Right lobe of liver (tissue), 6 donors: ENCODE data around the gene TBRG4. TPM values are rescaled to one million over a fixed set of nuclear protein-coding genes. Genes with fewer than 3 reads are reported as not detected.

Experiments used
- ATAC-seq, 4 donors: fragments of 200-7000 bp; cut with Tn5 transposase; one replicate each; pipeline ENCODE4 v1.9.1; 2020; ENCODE audit warnings: mild to moderate bottlenecking in 4 of 4, moderate library complexity in 4 of 4
- DNase-seq, 3 donors: peaks; one replicate each; pipeline ENCODE4 v3.0.0-alpha.2; 2020
- H3K27ac ChIP-seq, 3 donors: fragments of 200-600 bp; one replicate each; pipeline ENCODE4 v1.8.0; 2022
- H3K27me3 ChIP-seq, 2 donors: fragments of 200-600 bp; one replicate each; pipeline ENCODE4 v1.8.0; 2022
- H3K36me3 ChIP-seq, 4 donors: fragments of 200-600 bp; sonication (generic) in 1 of 4; one replicate each; pipeline versions ENCODE4 v1.5.1 to v1.8.0; 2017 to 2022; ENCODE audit warnings: control low read depth in 1 of 4
- H3K4me1 ChIP-seq, 4 donors: fragments of 200-600 bp; sonication (generic) in 1 of 4; one replicate each; pipeline versions ENCODE4 v1.5.1 to v1.8.0; 2017 to 2022; ENCODE audit warnings: control low read depth in 1 of 4
- H3K4me3 ChIP-seq, 3 donors: fragments of 200-600 bp; one replicate each; pipeline ENCODE4 v1.8.0; 2022
- H3K9me3 ChIP-seq, 4 donors: fragments of 200-600 bp; sonication (generic) in 1 of 4; one replicate each; pipeline versions ENCODE4 v1.5.1 to v1.8.0; 2017 to 2022; ENCODE audit warnings: control low read depth in 1 of 4
- POLR2A ChIP-seq: fragments of 450-650 bp; IDR thresholded peaks from one replicate; pipeline ENCODE4 v1.6.1; 2017; ENCODE audit warnings: antibody characterized with exemption, mild to moderate bottlenecking
- WGBS: methylation state at CpG from one replicate; pipeline ENCODE4 v1.1.6; 2018; ENCODE audit warnings: low coverage, low lambda C conversion rate; ENCODE audit not compliant: insufficient coverage; ENCODE audit errors: missing lambda C conversion rate; 5-methylcytosine and 5-hydroxymethylcytosine counted together
- intact Hi-C, 2 donors: fragments of 100-400 bp; cut with DNase I; formaldehyde crosslinking; loops; one replicate each; pipeline versions ENCODE4 v1.11.2 to v1.14.1; 2022
- total RNA-seq, 6 experiments: library from RNA; depleted of rRNA in 2 of 6; stranded (reverse); fragments of >200 nt in 2 of 6; fragmentation: NEBNext Ultra II Directional in 3 of 6; extraction: Animal tissue kit (Norgen Biotek cat#: 25700) in 3 of 6; gene quantifications; one replicate each; pipeline versions ENCODE4 v1.1.0 to v1.2.4, GENCODE V29; 2016 to 2023
- TF ChIP-seq, protein P1 (sequence below), 4 donors: fragments of 200-600 bp in 3 of 4; fragments of 450-650 bp in 1 of 4; IDR thresholded peaks; one replicate each; pipeline versions ENCODE4 v1.5.1 to v1.8.0; 2016 to 2022; ENCODE audit warnings: antibody characterized with exemption in 4 of 4, mild to moderate bottlenecking in 2 of 4
- donor health status: DM: no; HTN: yes; CAD: no.
- donor health status: DM: no; HTN: no; CAD: no.
- donor health status: DM: no; HTN: no; CAD: no.
- donor health status: DM: no; HTN: yes; CAD: no.
- donor health status: DM: no; HTN: yes; CAD: no.

Gene TBRG4
- total RNA-seq, 6 experiments from 2014 or later, result 33.0 to 57.1 (median 41.7) TPM

DNA sequence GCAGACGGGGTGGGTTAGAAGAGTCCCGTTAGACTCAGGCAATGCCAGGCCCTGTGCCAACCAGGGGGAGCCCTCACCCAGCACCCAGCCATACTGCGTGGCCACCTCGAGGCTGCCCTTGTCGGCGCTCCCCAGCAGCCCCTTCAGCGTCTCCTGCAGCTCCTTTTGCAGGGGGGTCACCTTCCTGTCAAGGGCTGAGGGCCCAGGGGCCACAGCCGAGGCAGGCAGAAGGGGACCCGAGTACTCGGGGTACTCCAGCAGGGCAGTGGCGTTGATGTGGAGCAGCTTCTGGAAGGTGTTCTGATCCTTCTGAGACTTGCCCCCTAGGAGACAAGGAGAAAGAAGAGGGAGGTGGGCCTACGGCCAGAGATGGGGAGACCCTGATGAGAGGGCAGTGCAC is 9.7 kb downstream of the TBRG4 start:
- no peak for TF ChIP-seq POLR2A
- intact Hi-C loops, result no loop called here
- Histone ChIP-seq H3K27ac (no peak overlapping the region), H3K36me3 (peaks cover 16 to 79% (median 51%) of the 10 kb centered on the region in 4 donors), H3K4me3 (no peak overlapping the region), H3K27me3 (no peaks in the 10 kb centered on the region), H3K4me1 (no peaks in the 10 kb centered on the region), H3K9me3 (no peaks in the 10 kb centered on the region)
- DNase-seq (no peak), ATAC-seq (no peak)
- WGBS, result 80% methylated on average over 1 of the region's 12 CpGs

DNA sequence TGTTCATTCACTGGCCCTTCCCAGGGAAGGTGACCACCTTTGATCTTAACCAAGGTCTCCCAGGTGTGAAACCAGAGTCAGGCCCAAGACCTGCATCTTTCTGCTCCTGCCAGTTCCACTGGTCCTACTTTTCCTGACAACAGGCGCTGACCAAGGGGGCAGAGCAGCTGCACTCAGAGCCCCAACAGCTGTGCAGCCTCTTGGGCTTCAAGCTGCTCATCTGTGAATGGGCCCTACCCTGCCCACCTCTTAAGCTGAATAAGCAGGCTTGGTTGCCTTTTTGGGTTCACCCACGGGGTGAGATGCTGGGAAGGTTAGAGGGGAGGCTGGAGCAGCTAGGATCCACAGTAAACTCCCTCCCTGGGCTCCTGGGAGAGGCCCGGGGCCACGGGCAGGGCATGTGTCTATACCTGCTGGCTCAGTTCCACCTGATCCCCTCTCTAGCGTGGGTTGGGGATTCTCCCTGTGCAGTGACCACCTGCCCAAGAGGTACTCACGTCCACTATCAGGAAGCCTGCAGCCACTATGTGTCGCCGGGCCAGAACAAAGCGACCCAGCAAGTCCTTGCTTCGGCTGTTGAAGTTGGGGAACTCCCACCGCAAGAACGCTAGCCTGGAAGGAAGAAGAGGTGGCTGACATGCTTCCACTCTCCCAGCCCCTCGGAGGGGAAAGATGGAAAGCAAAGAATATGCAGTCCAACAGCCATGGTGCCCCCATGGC is 10.6 kb downstream of the TBRG4 start:
- Histone ChIP-seq H3K9me3 (no peaks in the 10 kb centered on the region), H3K36me3 (peaks cover 16 to 71% (median 47%) of the 10 kb centered on the region in 4 donors), H3K4me1 (no peaks in the 10 kb centered on the region), H3K27me3 (no peaks in the 10 kb centered on the region), H3K4me3 (no peak overlapping the region), H3K27ac (no peak overlapping the region)
- ATAC-seq, result no peak
- DNase-seq, result no peak
- intact Hi-C loops, result no loop called here
- 60% methylated on average over 1 of the region's 13 CpGs for WGBS
- TF ChIP-seq POLR2A, result no peak

DNA sequence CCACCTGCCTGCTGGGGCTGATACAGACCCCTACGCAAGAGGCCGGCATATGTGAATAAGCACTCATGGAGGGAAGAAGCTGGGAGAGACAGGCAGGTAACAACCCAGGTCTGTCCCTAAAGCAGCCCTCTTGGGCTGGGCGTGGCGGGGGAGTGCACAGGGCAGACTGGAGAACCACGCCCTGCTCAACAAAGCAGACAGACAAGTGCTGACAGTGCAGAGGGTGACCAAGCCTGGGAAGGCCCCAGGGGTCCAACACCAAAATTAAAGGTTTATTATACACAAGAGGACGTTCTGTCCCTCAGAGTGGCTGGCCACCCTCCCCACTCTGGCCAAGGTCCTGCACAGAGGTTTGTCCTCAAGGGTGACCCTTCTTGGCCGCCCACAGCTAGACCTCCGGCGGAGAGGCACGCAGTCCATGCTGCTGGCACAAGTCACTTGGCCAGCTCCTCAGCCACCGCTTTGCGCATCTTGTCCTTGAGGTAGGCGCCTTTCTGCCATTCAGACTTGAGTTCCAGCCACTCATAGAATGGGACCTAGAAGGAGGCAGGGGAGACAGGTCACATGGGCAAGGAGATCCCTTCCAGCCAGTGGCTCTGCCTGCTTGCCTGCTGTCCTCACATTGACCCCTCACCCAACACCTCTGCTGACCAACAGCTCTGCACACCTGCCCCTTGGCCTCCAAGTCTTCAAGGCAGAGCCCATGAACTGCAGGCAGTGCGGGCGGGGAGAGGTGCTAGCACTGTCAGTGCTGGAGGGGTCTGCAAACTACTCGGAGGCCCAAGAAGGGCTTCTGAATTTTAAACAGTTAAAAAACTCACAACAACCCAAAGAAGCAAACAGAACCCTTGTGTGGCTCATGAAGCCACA is 11.4 kb downstream of the TBRG4 start:
- peak in 2 of 4 donors; percentile 12 to 16 for ATAC-seq
- TF ChIP-seq, protein P1, sequence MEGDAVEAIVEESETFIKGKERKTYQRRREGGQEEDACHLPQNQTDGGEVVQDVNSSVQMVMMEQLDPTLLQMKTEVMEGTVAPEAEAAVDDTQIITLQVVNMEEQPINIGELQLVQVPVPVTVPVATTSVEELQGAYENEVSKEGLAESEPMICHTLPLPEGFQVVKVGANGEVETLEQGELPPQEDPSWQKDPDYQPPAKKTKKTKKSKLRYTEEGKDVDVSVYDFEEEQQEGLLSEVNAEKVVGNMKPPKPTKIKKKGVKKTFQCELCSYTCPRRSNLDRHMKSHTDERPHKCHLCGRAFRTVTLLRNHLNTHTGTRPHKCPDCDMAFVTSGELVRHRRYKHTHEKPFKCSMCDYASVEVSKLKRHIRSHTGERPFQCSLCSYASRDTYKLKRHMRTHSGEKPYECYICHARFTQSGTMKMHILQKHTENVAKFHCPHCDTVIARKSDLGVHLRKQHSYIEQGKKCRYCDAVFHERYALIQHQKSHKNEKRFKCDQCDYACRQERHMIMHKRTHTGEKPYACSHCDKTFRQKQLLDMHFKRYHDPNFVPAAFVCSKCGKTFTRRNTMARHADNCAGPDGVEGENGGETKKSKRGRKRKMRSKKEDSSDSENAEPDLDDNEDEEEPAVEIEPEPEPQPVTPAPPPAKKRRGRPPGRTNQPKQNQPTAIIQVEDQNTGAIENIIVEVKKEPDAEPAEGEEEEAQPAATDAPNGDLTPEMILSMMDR (IDR thresholded peaks at IDR 0.05), result no peak
- no peak for TF ChIP-seq POLR2A
- Histone ChIP-seq H3K4me1 (no peaks in the 10 kb centered on the region), H3K27me3 (no peaks in the 10 kb centered on the region), H3K27ac (no peak overlapping the region), H3K36me3 (peaks cover 11 to 63% (median 39%) of the 10 kb centered on the region in 4 donors), H3K4me3 (no peak overlapping the region), H3K9me3 (no peaks in the 10 kb centered on the region)
- DNase-seq, result no peak
- 95% methylated on average over 3 of the region's 16 CpGs for WGBS
- intact Hi-C loops, result no loop called here

GRCh38 chr7:45098983-45099839 is 12.3 kb downstream of the TBRG4 start:
- TF ChIP-seq POLR2A, result no peak
- TF ChIP-seq, protein P1 (IDR thresholded peaks at IDR 0.05), result no peak
- intact Hi-C loops, result no loop called here
- no peak overlapping the region for H3K27ac ChIP-seq
- DNase-seq (no peak), ATAC-seq (peak; percentile 10 to 22 (median 20))
- no peak overlapping the region for H3K4me3 ChIP-seq
- H3K9me3 ChIP-seq, result no peaks in the 10 kb centered on the region
- H3K27me3 ChIP-seq, result no peaks in the 10 kb centered on the region
- H3K36me3 ChIP-seq, result peaks cover 9 to 54% (median 32%) of the 10 kb centered on the region in 4 donors
- WGBS, result 82% methylated on average over 5 of the region's 10 CpGs
- H3K4me1 ChIP-seq, result no peaks in the 10 kb centered on the region

GRCh38 chr7:45092931-45093235 is 18.6 kb downstream of the TBRG4 start:
- Histone ChIP-seq H3K36me3 (no peaks in the 10 kb centered on the region), H3K27ac (no peak overlapping the region), H3K4me3 (no peak overlapping the region), H3K4me1 (peaks cover 0 to 6% (median 0%) of the 10 kb centered on the region in 4 donors), H3K27me3 (peaks cover 0 to 9% of the 10 kb centered on the region in 2 donors), H3K9me3 (no peaks in the 10 kb centered on the region)
- TF ChIP-seq, protein P1 (IDR thresholded peaks at IDR 0.05), result no peak
- TF ChIP-seq POLR2A, result no peak
- WGBS, result 60% methylated on average over 1 of the region's 3 CpGs
- no peak for DNase-seq
- intact Hi-C loops, result no loop called here
- no peak for ATAC-seq
